Measurements from ENCODE around the gene MYO5B. TPM values are rescaled to one million over a fixed set of nuclear protein-coding genes. Genes with fewer than 3 reads are reported as not detected.

The MYO5B gene
- total RNA-seq, 1 experiment from 2014 or later: 25.0 TPM

- no peak for DNase-seq (ENCODE audit: extremely low read depth, low read depth)
Observed at GRCh38 chr18:50190236-50190635, 4.7 kb downstream of the MYO5B start.

GRCh38 chr18:50189160-50189559, 5.8 kb downstream of the MYO5B start:
- no peak for DNase-seq (ENCODE audit: extremely low read depth, low read depth)

GRCh38 chr18:50188652-50189051, 6.3 kb downstream of the MYO5B start:
- DNase-seq (ENCODE audit: extremely low read depth, low read depth): no peak

GRCh38 chr18:50187659-50188058, 7.3 kb downstream of the MYO5B start:
- no peak for DNase-seq (ENCODE audit: extremely low read depth, low read depth)

DNA sequence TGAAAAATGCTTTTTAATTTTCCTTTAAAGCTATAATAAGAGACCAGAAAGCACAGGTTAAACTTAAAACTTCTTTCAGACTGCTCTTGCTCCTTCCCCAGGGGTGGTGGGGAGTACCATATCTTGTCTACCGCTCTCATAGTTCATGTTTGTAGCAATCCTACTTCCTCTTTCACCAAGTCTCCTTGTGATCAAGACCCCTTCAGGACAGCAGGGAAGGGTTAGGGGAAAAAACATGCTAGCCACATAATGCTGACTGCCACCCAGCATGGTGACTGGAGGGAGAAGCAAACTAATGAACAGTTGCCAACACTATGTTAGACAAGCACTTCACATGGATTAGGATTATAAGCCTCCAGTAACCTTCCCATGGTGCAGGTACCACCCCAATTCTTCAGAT, 8.6 kb downstream of the MYO5B start:
- DNase-seq (ENCODE audit: extremely low read depth, low read depth): no peak

GRCh38 chr18:50183556-50183955, 11.4 kb downstream of the MYO5B start:
- DNase-seq (ENCODE audit: extremely low read depth, low read depth): peak; percentile 21

- DNase-seq (ENCODE audit: extremely low read depth, low read depth): no peak
Observed at GRCh38 chr18:50182511-50182910, 12.4 kb downstream of the MYO5B start.

DNA sequence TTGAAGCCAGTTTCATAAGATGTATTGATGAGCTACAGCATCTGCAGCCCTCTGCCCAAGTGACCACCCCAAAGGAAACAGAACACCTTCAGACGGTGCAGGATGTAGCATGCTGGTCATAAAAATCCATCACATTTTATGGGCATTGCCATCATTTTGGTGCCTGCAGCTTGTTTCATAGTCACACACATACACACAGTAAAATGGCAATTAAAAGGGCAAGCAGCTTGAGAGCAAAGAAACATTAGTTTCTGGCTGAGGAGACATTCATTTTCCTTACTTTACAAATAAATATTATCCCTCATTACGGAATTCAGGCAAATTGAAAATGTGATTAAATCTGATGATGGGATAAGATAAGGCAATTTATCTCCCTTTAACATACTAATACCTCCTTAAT, 13.4 kb downstream of the MYO5B start:
- DNase-seq (ENCODE audit: extremely low read depth, low read depth): no peak

DNA sequence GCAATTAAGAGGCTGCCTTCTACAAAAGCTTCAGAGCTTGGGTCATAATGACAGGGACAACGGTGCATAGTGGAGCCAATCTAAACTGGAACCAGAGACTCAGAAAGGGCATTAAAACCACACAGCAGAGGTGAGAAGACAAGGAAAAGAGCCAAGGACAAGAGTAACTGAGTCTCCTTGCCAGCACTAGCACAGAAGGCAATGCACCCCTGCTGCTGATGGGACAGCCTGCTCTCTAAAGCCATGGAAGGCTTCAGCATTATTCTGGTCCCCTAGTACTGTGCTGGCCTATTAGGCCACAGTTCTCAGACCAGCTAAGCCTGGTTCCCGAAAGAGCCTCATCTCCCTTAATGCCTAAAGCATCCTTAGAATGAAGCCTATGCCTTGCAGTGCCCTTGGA, 15.5 kb downstream of the MYO5B start:
- DNase-seq (ENCODE audit: extremely low read depth, low read depth): no peak

DNA sequence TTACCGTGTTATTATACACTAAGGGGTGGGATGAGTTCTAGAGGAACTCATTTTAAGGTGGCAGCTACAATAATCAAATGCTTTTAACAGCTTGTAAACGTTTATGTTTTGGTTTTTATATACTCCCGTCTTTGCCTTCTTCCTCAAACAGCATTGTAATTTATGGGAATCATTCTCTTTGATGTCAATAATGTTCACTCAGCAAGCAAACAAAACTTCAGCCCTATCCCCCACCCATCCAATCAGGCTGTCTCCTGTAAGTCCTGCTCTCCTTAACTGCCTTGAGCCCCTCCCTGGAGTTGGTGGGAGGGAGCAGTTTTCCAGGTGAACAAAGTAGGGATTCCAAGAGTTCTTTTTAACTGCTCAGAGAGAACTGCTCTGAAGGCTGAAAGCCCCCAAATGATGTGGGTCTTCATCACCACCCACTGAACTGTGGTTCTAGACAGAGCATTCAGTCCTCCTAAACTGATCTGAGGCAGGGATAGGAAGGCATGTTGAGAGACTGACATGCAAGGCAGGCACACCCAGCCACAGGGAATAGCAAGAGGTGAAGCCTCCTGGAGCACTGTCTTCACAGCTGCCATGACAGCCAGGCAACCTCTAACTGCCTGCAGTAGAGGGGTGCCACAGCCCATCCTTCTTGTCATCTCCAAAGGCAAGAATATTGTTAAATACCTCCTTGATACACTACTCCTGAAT, 17.5 kb downstream of the MYO5B start:
- no peak for DNase-seq (ENCODE audit: extremely low read depth, low read depth)

- no peak for DNase-seq (ENCODE audit: extremely low read depth, low read depth)
Observed at GRCh38 chr18:50172367-50172766, 22.6 kb downstream of the MYO5B start.

DNA sequence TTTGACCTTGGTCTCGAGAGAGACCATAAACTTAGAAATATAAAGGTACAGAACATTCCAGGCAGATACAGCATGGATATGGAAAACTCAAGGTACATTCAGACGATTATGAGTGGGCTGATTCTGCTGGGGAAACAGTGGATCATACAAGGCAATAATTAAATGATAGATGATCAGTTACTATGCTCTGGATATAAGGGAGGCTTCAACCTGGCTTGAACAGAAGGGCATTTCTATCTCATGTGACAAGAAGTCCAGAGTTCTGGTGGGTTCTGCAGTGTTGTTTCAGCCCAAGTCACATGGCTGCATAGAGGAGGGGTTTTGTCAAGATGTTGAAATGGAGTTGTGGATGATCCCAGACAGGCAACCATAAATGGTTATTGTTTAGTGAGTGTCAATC, 23.5 kb downstream of the MYO5B start:
- no peak for DNase-seq (ENCODE audit: extremely low read depth, low read depth)

- no peak for DNase-seq (ENCODE audit: extremely low read depth, low read depth)
Observed at GRCh38 chr18:50170004-50170403, 24.9 kb downstream of the MYO5B start.

DNA sequence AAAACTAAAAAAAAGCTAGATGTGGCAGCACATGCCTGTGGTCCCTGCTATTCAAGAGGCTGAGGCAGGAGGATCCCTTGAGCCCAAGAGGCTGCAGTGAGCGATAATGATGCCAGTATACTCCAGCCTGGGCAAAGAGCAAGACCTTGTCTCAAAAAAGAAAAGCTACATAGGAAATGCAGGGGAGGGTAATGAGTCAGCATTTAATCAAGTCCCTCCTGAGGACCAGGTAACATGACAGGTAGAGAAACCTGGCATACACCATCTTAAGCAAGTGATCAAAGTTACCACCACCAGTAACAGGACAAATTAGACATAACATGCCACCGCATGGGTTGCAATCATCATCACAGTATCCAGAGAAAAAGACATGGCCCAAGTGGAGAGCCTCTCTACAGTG, 25.8 kb downstream of the MYO5B start:
- DNase-seq (ENCODE audit: extremely low read depth, low read depth): no peak

- DNase-seq (ENCODE audit: extremely low read depth, low read depth): no peak
Observed at GRCh38 chr18:50167966-50168365, 27.0 kb downstream of the MYO5B start.

DNA sequence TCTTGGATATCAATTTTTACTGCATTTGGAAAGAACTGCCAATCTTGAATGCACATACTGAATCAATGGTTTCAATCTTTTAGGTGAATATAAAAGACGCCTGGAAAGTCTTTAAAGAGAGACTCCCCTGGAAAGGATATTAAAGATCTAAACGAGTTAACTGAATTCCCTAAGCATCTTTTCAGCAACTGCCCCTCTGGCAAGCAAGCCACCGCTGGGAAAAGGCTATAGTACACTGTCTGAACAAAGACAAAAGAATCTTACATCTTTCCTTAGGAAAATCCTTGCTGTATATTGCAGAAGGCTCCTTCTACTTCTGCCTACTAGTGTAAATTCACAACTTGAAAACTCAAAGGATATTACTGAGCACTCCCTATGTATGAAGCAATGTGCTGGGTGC, 28.0 kb downstream of the MYO5B start:
- no peak for DNase-seq (ENCODE audit: extremely low read depth, low read depth)

- no peak for DNase-seq (ENCODE audit: extremely low read depth, low read depth)
Observed at GRCh38 chr18:50163505-50163904, 31.4 kb downstream of the MYO5B start.

DNA sequence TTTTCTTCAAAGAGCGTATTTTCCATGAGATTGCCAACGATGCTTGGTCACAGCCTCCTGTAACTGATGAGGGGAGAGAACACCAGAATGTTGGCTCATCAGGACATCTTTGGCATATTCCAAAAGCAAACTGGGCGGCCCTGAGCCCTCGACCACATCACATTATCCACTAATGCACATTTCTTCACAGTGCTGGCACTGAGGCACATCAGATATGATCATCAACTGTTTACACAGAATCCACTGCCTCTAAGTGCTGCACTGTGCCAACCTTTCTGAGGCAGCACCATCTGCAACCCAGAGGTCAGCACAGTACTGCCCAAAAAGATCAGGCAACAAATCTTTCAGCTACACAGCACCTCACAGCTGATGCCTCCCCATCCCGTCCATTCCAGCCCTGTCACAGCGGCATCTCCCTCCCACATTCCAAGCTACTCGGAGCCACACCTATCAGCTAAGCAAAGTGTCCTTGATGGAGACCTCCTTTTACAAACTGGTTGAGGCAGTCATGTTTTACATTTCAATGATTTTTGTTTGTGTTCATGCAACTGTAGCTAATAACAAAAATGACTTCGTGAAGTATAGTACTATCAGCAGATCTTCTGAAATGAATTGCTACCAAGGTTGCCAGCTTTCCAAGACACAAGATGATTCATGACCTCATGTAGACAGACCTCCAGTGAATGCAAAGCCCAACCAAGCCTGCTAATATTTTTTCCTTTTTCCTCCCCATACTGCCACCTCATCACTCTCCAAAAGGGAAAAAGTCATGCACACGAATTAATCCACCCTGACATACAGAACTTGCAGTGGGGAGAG, 32.3 kb downstream of the MYO5B start:
- DNase-seq (ENCODE audit: extremely low read depth, low read depth): no peak

DNA sequence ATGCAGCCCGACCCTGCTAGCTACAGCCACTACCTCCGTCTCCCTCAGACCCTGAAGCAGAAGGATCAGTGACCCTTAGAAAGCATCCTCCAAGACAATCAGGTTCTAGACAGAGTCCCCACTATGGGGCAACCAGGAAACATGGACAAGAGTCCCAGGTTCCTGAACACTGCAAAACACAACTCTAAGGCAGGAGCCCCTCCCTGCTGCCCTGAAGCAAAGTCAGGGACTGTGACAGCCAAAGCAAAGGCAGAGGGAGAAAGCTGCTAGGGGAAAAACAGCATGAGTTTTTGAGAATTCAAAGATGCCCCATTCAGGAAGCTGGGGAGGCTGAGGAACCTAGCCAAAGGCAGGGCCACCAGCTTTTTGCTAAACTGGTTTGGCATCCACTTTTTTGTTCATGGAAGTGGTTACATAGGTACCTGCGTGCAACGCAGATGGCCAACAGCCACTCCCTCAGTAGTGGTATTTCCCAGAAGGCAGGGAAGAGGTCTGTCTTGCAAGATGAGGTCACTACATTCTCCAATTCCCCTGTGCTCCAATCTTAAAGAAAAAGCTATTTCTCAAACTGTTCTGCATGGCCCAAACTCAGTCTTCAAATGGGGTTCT, 33.2 kb downstream of the MYO5B start:
- DNase-seq (ENCODE audit: extremely low read depth, low read depth): no peak

GRCh38 chr18:50159654-50160046, 35.3 kb downstream of the MYO5B start:
- DNase-seq (ENCODE audit: extremely low read depth, low read depth): no peak

- no peak for DNase-seq (ENCODE audit: extremely low read depth, low read depth)
Observed at GRCh38 chr18:50158866-50159653, 35.9 kb downstream of the MYO5B start.
